SU-DHL-6 (cell line): ENCODE data around the gene AATF.

Experiments
- CTCF ChIP-seq: fragments of 200-600 bp; sonication (generic); IDR thresholded peaks from one replicate; pipeline ENCODE4 v1.5.1; 2017; ENCODE audit warnings: antibody characterized with exemption, mild to moderate bottlenecking, low read length, moderate library complexity; ENCODE audit not compliant: insufficient read depth, poor library complexity, severe bottlenecking
- EZH2phosphoT487 ChIP-seq: fragments of 200-600 bp; sonication (generic), shearing (Covaris generic); conservative IDR thresholded peaks from 2 replicates; pipeline ENCODE4 v1.6.1; 2018; ENCODE audit warnings: mild to moderate bottlenecking, antibody characterized with exemption, low read length, moderate library complexity, mixed read lengths

DNA sequence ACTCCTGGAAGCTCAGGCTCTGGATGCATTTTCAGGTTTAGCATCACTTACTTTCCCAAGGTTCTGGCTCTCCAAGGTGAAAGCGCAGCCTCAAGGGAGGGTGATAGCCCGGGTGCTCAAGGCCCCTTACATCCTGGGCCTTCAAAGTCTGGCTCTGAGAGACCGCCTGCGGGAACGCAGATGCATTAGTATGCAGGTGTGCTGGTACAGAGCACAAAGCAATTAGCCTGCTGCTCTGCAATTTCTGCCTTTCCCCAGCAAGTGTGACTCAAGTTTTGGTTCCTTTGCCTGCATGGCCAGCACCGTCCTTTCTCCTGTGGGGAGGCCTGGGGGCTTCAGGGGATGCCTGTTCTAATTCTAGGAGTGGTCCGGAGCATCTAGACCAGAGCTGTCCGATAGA lies 116.2 kb downstream of the AATF start:
- TF ChIP-seq CTCF: no peak
- no peak for TF ChIP-seq EZH2phosphoT487
